Prostate gland (tissue), 2 donors: ENCODE results near the gene ARHGEF16.

ENCODE experiments used
- CTCF ChIP-seq, 4 experiments: fragments of 200-600 bp in 2 of 4; fragments of 450-650 bp in 2 of 4; sonication (generic) in 2 of 4; IDR thresholded peaks; 1 replicate in 3 of 4; 2 replicates in 1 of 4; pipeline ENCODE4 v1.5.1; 2016 to 2019; ENCODE audit warnings: antibody characterized with exemption in 4 of 4, mild to moderate bottlenecking in 2 of 4, moderate library complexity in 2 of 4
- POLR2A ChIP-seq: fragments of 450-650 bp; IDR thresholded peaks from one replicate; pipeline ENCODE4 v1.6.1; 2016; ENCODE audit warnings: antibody characterized with exemption, mild to moderate bottlenecking
- POLR2AphosphoS5 ChIP-seq: sonication (generic); formaldehyde crosslinking; IDR thresholded peaks from one replicate; pipeline ENCODE4 v1.6.1; 2017; ENCODE audit warnings: antibody characterized with exemption

DNA sequence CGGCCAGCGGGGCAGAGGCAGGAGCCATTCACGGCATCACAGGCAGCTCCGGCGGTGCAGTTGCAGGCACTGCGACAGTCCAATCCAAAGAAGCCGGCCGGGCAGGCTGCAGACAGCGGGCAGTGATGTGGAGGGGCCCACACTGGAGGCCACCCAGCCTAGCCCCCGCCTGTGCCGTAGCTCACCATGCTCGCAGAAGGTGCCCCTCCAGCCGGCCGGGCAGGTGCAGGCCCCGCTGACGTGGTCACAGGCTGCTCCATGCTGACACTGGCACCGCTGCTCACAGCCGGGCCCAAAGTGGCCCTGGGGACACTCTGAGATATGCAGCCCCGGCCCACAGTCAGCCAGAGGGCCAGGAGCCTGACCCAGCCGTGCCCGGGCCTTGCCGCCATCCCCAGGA is 45.1 kb downstream of the ARHGEF16 start:
- TF ChIP-seq CTCF (IDR thresholded peaks at IDR 0.05) (no peak), POLR2AphosphoS5 (no peak), POLR2A (no peak)
